Calu3 (cell line): ENCODE measurements around the gene SCNN1B. TPM values are rescaled to one million over a fixed set of nuclear protein-coding genes. Genes with fewer than 3 reads are reported as not detected.

Experiments
- BruUV-seq: library from RNA; stranded (reverse); fragments of 400-500 nt; replicated peaks from 2 replicates; lab custom pipeline; 2021; lab: Mats Ljungman, UMichigan
- CTCF ChIA-PET: fragments of 300-600 bp; sonication (Branson Sonifier 250); formaldehyde crosslinking; loops from one replicate; lab custom pipeline; 2022; ENCODE audit warnings: antibody characterized with exemption; lab: Charles Lee
- DNase-seq: peaks from one replicate; pipeline ENCODE4 v3.0.0; 2022
- H3K27ac Mint-ChIP-seq: one replicate; pipeline ENCODE4 v1.8.0; 2022; ENCODE audit warnings: mixed read lengths; ENCODE audit not compliant: unreplicated experiment
- H3K27me3 Mint-ChIP-seq: one replicate; pipeline ENCODE4 v1.8.0; 2022; ENCODE audit warnings: mixed read lengths; ENCODE audit not compliant: unreplicated experiment
- H3K36me3 Mint-ChIP-seq: one replicate; pipeline ENCODE4 v1.8.0; 2022; ENCODE audit warnings: mild to moderate bottlenecking, moderate library complexity, mixed read lengths; ENCODE audit not compliant: insufficient read depth, unreplicated experiment
- H3K4me1 Mint-ChIP-seq: one replicate; pipeline ENCODE4 v1.8.0; 2022; ENCODE audit warnings: mild to moderate bottlenecking, low read depth, mixed read lengths; ENCODE audit not compliant: unreplicated experiment
- H3K4me3 Mint-ChIP-seq: one replicate; pipeline ENCODE4 v1.8.0; 2022; ENCODE audit warnings: mild to moderate bottlenecking, low read depth, moderate library complexity, mixed read lengths; ENCODE audit not compliant: unreplicated experiment
- H3K9me3 Mint-ChIP-seq: one replicate; pipeline ENCODE4 v1.8.0; 2022; ENCODE audit warnings: low read depth, mixed read lengths; ENCODE audit not compliant: unreplicated experiment
- CTCF ChIP-seq: fragments of 200-600 bp; IDR thresholded peaks from one replicate; pipeline ENCODE4 v1.8.0; 2022; ENCODE audit warnings: antibody characterized with exemption; ENCODE audit not compliant: unreplicated experiment
- intact Hi-C: fragments of 100-400 bp; cut with micrococcal nuclease; formaldehyde crosslinking; loops from one replicate; pipeline ENCODE4 v1.10.0; 2022; ENCODE audit not compliant: unreplicated experiment
- total RNA-seq: library from RNA; stranded (reverse); gene quantifications from 2 replicates; pipeline ENCODE4 v1.2.3, GENCODE V29; 2022

Gene SCNN1B
- total RNA-seq, 1 experiment from 2014 or later = not detected

GRCh38 chr16:23274968-23275367 is 27.1 kb upstream of the SCNN1B start:
- H3K27ac Mint-ChIP-seq = no peak overlapping the region
- no peaks in the 10 kb centered on the region for H3K36me3 Mint-ChIP-seq
- no peak for DNase-seq
- no peaks in the 10 kb centered on the region for H3K9me3 Mint-ChIP-seq
- peaks cover 60% of the 10 kb centered on the region for H3K27me3 Mint-ChIP-seq
- no peak for TF ChIP-seq CTCF
- H3K4me3 Mint-ChIP-seq = no peak overlapping the region
- H3K4me1 Mint-ChIP-seq = peaks cover 9% of the 10 kb centered on the region
- CTCF ChIA-PET = no interaction called here
- BruUV-seq = no TSS peak
- intact Hi-C loops = no loop called here

GRCh38 chr16:23276821-23277220 is 25.3 kb upstream of the SCNN1B start:
- CTCF ChIA-PET = no interaction called here
- Mint-ChIP-seq H3K27me3 (peaks cover 73% of the 10 kb centered on the region), H3K27ac (no peak overlapping the region), H3K36me3 (no peaks in the 10 kb centered on the region), H3K4me3 (no peak overlapping the region), H3K4me1 (peaks cover 8% of the 10 kb centered on the region), H3K9me3 (no peaks in the 10 kb centered on the region)
- no TSS peak for BruUV-seq
- intact Hi-C loops = no loop called here
- TF ChIP-seq CTCF = no peak
- DNase-seq = no peak

- H3K4me3 Mint-ChIP-seq = no peak overlapping the region
- no TSS peak for BruUV-seq
- no peak overlapping the region for H3K27ac Mint-ChIP-seq
- CTCF ChIA-PET = interaction anchor here (0.7 kb wide), 1 partner anchor 90 kb away, joined by 5 read pairs; no protein-coding TSS in a partner anchor
- no peaks in the 10 kb centered on the region for H3K36me3 Mint-ChIP-seq
- H3K27me3 Mint-ChIP-seq = peaks cover 85% of the 10 kb centered on the region
- no peak for TF ChIP-seq CTCF
- H3K4me1 Mint-ChIP-seq = peaks cover 8% of the 10 kb centered on the region
- no peaks in the 10 kb centered on the region for H3K9me3 Mint-ChIP-seq
- intact Hi-C loops = no loop called here
- no peak for DNase-seq
Observed at GRCh38 chr16:23278031-23278430, 24.1 kb upstream of the SCNN1B start.

- CTCF ChIA-PET = interaction anchor here (1.0 kb wide), 1 partner anchor 38 kb away, joined by 4 read pairs; no protein-coding TSS in a partner anchor
- no peak overlapping the region for H3K27ac Mint-ChIP-seq
- no peaks in the 10 kb centered on the region for H3K9me3 Mint-ChIP-seq
- DNase-seq = no peak
- peaks cover 95% of the 10 kb centered on the region for H3K27me3 Mint-ChIP-seq
- no peak overlapping the region for H3K4me3 Mint-ChIP-seq
- no peak for TF ChIP-seq CTCF
- BruUV-seq = no TSS peak
- H3K4me1 Mint-ChIP-seq = peaks cover 2% of the 10 kb centered on the region
- no peaks in the 10 kb centered on the region for H3K36me3 Mint-ChIP-seq
- intact Hi-C loops = no loop called here
Observed at GRCh38 chr16:23279721-23280153, 22.4 kb upstream of the SCNN1B start.
